IPS DF 4.7 (cell line): ENCODE measurements around the gene FRMD4A.

Experiments
- DNase-seq: peaks from one replicate; pipeline ENCODE4 v3.0.0-alpha.2; 2013; ENCODE audit warnings: low spot score; ENCODE audit errors: extremely low read depth

The FRMD4A gene

DNA sequence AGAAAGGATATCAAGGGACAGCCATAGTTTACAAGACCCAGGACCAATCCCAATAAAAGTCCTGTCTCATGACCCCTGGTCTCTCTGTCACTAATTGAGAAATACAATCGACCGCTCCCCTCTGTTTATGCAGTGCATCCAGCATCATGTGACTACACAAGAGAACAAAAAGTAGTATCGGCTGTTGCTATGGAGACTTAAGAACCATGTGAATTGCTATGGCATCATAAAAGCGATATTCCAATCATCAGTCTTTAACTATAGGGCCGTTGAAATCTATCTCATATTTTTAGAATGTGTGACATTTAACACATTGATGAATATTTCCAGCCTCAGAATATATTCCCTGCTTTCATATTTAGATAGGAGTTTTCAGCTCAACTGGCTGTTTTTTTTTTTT, 139.3 kb downstream of the FRMD4A start:
- DNase-seq: no peak

DNA sequence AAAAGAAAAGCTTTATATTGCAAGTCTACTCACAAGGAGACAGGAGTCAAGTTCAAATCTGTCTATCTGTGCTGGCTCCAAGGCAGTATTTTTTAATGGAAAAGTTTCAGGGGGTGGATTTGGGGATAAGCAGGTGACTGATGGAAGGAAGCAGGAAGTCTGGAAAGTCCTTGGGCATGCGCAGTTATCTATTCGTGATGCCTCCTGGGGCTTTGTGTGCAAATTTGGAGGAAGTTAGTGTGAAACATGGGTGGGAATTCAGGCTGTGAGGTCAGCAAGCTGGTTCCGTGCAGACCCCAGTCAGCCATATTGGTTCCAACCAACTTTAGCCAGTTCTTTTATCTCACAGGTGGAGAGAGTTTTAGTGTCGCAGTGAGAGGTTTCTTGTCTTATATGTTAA, 140.0 kb downstream of the FRMD4A start:
- DNase-seq: no peak

DNA sequence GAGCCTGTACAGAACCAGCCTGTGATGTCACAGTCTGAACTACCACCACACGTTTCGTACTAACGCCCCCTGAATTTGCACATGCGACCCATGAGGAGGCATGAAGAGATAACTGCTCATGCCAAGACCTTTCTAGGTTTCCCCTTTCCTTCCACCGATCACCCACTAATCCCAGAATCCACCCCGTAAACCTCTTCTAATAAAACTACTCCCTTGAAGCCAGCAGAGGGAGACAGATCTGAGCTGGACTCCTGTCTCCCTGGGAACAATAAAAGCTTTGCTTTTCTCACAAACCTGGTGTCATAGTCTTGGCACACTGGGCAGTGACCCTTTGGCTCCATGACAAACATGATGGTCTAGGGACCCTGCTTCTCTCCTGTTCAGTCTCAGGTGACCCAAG, 144.5 kb downstream of the FRMD4A start:
- DNase-seq: no peak

DNA sequence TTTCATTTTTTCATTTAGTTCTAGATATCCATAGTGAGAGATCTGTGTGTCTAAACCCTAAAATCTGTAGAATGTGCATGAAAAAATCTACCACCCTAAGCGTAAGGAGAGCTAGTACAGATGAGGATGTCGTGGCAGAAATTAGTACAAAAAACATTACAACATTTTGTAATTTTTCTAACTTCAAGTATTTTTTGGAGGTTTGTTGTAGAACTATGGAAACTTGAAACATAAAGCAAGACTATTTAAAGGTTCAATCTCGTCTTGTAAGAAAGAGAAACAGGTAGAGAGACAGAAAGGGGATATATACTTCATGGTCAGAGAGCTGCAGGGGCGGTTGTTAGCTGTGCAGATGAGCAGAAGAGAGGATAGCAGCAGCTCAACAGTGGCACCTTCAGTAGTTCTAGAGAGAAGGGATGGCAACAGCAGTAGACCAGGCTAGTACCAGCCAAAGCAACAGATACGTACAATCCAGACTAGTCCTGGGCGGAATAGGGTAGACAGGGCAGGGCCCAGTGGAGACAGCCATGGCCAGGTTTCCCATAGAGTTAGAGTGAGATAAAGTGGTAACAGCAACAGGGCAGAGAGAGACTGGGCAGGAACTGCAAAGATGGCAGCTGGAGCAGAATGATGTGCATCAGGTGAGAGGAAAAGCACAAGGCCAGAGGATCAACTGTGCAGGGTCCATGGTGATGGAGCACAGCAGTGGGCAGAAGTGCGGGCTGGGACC, 145.2 kb downstream of the FRMD4A start:
- DNase-seq: peak; percentile 90

DNA sequence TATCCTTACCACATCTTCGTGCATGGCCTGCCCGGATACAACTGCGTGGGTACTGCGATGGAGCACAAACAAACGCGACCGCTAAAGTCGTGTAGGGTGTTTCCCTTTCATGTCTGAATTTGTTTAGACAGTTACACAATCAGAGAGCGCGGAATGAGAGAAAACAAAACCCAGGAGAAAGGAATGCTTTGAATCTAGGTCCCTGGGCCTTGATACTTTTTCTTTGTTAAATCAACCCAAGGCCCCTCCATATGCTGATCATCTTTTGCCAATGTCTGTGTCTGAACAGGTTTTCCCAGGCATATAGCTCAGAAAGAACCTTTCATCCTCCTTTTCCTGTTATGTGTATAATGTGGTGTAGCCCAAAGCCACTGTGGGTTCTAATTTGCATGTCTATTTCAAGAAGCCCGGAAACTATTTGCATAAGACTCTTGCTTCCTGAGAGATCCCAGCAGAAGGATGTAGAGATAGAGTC, 145.8 kb downstream of the FRMD4A start:
- no peak for DNase-seq

DNA sequence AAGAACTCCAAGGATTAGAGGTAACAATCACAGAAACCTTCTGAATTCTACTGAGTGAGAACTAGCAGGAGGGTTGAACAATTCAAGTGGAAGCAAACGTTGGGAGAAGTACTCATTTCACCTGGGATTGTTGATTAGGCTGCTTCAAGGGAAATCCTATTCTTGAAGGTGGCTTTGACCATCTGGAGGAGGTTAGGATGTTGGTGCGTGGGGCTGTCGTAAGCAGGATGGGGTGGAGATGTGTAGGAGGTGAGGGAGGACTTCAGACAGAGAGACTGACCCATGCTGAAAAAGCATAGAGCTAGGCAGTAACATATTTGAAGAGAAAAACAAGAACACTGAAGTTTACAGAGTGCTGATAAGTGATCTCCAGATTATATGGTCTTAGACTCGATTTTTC, 147.9 kb downstream of the FRMD4A start:
- no peak for DNase-seq

DNA sequence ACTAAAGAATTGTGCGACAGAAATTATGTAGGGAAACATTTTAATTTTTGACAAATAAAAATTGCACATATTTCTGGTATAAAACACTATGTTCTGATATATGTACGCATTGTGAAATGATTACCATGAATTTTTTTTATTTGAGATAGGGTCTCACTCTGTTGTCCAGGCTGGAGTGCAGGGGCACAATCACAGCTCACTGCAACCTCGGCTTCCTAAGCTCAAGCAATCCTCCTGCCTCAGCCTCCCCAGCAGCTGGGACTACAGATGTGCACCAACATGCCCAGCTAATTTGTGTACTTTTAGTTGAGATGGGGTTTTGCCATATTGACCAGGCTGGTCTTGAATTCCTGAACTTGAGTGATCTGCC, 149.2 kb downstream of the FRMD4A start:
- DNase-seq: no peak

DNA sequence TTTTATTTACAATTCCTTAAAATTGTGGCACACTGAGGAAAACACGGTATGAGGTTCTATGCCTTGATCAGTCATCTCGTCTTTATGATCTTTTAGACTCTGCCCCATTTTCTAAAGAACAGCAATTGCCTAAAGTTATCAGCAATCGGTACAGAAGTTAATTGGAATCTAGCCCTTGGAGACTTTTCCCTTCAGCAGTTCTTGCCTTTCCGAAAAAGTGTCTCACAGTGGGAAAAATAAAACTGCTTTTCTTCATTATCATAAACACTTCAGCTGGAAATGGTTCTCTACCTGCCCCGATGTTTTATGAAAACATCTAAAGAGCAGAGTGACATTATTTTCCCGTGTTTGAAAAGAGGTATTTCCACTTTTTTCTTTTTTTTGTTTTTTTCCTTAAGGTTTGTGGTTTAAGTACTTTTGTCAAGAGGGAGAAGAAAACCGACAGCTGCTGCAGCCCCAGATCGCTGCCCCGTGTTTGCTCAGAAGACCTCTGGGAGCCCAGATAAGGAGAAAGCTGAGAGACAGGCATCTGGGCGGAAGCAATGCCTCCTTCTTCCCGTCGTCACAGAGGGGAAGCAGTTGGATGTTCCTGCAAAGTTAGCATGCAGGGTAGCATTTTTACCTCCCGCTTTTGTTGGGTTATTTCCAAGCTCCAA, 149.7 kb downstream of the FRMD4A start:
- DNase-seq: no peak

DNA sequence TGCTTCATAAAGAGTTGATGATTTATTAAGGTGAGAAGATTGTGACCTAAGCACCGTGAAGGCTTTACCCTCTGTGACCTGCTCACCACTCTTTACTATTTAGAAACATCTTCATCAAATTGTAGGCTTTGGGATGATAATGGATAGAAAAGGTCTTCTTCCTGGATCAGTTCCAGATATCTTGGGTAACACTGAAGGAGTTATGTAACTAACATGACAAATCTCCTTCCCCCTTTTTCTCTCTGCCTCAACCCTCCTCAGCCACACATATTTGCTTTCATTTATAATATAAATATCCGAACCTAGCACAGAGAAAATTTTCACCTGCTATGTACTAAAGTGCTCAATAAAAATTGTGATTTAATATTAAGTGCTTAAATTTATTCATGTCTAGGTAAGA, 151.5 kb downstream of the FRMD4A start:
- DNase-seq: no peak

DNA sequence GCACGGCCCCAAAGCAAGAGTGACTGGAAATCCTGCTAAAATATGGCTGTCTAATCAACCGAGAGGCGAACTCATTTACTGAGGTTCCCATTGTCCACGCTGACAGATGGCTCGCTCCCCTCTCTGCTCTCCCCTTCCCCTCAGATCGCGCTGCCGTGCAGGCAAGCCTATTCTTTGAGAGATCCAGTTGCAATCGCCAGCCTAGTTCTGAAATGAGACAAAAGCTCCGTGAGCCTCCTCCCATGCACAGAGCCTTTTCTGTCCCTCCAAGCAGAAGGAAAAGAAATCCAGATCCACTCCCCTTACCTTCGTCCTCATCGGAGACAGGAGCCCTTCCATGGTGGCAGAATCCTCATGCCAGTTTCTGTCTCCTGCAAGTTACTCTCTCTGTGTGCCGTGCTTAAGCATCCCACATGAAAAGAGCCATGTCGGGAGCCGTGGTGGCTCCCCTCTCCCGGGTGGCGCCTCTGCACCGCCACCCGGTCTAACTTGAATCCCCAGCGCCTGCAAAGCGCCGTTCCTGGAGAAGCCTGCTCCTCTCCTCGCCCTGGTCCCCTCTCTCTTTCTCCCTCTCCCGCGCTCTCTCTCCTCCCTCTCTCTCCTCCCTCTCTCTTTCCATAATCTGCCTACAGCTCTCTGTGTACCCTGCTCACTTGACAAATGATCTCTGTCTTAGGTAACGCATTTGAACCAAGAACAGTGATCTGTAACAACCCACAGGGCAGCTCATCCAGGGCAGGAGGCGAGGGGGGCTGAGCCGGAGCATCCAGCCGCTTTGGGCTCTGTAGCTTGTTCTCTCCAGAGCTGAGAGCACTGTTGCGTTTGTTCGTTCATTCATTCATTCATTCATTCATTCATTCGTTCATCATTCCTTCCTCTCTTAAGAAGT, 156.8 kb downstream of the FRMD4A start:
- no peak for DNase-seq

DNA sequence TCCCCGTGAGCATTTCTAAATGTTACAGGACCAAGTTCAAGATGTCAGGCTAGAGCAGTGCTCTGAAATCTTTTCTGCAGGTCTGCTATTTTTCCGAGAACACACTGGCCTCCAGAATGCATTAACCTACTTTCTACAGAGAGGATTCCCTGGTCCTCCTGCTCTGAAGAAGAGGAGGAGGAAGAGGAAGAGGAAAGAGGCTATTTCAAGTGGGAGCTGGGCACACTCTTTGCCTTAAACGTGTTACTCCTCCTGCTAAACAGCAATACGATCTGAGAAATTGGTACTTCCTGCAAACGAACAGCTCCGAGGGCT, 157.4 kb downstream of the FRMD4A start:
- DNase-seq: no peak

DNA sequence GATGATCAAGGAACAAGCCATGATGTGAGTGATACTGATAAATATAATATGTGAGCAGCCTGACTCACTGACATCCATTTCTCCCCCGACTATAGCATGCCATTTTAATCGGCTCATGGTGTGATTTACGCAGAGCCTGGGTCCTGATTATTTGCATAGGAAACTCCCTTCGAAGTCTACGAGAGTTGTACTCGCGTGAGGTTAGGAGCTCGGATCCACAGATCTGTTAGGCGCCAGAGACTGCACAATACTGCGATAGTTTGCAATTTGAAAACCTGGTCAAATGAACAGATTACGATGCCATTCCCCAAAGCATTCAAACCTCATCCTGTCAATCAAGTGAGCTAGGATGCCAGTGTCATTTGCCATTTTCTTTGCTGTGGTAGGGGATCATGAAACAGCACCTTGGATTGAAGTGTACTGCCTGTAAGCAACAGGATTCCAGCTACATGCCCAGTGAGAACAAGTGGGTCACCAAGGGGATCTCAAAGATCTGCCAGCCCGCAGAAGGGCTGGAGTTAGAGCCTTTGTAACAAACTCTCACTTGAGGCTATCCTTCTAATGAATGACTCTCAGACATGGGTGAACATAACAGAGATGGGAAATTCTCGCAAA, 158.3 kb downstream of the FRMD4A start:
- DNase-seq: no peak

DNA sequence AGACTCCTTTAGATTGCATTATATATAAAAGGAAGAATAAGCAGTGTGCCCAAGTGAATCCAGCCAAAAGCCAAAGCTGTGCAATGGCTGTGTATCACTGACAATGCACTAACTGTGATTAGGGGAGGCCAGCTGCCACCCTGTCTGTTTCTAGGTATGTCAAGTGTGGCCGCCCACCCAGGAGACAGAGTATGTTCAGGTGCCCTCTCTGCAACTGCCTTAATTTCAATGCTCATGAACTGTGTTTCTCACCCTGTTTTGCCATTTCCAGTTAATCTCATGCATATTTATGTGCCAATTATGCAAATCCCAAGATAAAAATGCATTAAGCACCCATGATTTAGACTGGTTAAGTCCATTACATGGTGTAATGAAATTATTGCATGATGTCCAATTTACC, 159.4 kb downstream of the FRMD4A start:
- DNase-seq: no peak

DNA sequence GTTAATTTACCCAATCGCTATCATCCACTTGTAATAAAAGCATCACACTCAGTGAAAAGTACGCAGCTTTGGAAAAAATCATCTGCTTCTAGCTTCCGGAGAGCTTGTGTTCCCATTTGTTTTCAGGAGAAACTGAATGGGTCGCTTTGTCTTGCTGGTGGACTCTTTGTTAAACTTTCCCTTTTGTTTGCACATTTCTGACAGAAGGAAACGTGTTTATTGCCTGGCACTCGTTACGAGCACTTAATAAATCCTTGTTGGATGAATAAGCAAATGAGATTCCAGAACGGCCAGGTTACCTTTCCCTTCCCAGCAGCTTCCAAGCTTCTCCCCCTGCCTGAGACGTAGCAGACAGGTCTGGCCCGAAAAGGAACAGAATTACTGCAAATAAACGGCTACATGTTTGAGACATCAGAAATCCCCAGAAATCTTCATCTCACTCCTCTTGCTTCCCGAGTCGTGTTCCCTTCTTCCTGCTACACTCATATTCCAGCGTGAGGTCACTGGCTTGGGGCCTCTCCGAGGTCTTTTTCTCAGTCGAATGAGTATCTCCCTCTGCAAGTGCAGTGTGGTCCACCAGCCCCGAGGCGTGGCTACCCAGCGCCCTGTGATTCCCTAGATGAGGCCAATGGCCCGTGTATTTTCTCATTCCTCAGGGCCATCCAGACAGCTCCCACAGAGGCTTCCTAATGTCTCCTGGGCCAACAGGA, 167.2 kb downstream of the FRMD4A start:
- no peak for DNase-seq

DNA sequence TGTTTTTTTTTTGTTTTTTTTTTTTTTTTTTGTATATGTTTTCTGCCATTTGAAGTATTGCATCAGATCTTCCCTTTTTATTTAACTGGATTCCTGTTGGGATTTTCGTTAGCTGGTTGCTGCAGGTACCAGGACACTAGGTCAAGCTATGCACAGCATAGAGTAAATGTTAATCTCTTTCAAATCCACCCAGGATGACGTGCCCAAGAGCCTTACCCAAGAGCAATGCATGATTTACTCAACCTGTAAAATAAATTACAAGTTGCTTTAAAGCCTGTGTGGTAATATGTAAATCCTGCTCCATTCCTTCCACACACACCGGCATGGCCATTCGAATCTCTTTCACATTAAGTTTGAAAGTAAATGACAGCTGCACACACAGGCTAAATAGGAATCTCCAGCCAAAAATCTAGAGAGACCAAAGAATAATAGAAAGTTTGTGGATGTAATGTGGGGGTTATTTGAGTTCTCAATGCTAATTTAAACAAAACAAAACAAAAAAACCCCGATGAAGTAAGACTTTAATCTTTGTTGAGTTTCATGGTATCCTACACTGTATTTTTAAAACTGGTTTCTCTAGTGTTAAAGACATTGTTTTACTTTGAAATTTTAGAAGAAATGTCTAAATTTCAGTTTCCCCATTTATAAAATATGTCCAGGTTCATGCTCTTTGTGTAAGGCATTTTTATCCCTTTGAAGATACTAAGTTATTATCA, 167.9 kb downstream of the FRMD4A start:
- DNase-seq: no peak

DNA sequence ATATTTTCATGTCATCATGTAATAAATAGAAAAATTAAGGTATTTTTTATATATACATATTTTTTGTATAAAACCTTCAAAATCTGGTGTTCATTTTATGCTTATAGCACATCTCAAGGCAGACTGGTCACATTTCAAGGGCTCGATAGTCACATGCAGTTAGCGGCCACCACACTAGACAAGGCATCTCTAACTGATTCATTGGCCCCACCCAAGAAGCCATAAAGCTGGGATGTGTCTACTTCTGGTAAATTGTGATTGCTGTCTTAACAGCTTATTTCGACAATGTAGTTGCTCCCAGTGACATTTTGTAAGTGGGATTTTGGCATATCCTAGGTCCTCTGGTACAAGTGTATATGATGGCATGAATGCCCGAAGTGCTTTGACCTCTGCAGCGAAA, 168.7 kb downstream of the FRMD4A start:
- no peak for DNase-seq

DNA sequence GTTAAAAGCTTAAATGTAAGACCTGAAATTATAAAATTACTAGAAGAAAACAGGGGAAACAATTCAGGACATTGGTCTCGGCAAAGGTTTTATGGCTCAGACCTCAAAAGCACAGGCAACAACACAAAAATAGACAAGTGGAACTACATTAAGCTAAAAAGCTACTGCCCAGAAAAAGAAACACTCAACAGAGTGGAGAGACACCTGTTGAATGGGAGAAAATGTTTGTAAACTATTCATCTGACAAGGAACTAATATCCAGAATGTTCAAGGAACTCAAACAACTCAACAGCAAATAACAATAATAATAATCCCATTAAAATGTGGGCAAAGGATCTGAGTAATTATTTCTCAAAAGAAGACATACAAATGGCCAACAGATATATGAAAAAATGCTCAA, 170.4 kb downstream of the FRMD4A start:
- DNase-seq: no peak

DNA sequence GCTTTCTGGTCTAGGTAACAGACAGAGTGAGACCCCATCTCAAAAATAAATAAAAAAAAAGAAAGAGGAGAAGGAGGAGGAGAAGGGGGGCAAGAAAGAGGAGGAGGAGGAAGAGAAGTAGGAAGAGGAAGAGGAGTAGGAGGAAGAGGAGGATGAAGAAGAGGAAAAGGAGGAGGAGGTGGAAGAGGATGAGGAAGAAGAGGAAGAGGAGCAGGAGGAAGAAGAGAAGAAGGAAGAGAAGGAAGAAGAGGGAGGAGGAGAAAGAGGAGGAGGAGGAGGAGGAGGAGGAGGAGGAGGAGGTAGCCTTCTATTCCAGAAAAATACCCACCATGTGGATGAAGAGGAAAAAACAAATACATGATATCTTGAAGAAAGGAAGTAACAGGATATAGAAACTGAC, 172.1 kb downstream of the FRMD4A start:
- no peak for DNase-seq

DNA sequence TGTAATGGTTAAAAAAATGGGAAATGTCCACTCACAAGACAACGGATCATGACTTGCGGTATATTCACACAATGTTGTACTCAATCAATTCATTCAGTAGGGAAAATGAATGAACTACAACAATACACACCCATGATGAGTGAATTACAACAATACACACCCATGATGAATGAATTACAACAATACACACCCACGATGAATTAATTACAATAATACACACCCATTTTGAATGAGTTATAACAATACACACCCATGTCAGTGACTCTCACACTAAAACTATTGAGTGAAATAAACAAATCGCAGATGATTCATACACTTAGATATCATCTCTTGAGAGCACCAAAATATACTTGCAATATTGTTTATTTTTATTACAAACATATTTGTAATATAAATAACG, 174.6 kb downstream of the FRMD4A start:
- DNase-seq: no peak

DNA sequence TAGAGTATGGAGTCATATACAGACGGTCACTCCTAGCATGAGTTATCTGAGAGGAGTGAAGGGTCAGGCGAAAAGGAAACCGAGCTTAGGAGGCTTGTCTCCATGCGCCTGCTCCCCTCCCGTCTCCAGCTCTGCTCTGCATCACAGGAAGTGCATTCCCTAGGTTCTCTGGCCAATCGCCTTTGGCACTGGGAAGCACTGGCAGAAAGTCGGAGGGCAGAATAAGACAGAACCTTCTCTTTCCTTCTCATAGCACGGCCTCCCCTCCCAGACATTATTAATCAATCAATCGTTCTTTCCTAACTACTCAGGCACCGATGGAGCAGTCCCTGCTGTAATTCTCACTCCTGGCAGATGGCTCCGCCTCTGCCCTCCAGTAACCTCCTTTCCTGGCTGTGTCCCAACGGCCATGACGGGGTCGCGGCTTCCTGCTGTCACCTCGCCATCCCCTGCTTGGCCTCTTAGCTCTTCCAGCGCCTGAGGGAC, 177.1 kb downstream of the FRMD4A start:
- no peak for DNase-seq

DNA sequence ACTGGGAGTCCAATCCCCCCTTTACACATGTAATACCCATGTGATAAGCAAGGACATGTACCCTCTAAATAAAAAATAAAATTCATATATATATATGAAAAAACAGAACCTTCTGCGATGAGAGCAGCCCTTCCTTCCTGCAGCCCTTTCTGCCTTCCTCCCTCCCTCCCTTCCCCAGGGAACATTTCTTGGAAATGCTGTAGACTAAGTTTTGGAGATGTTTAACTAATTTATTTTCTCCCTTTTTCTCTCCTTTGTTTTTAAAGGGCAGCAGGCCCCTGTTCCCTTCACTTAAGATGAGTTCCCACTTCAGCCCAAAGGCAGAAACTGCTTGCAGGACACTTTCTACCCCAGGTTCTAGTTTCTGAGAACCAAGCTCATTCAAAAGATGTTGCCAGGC, 179.2 kb downstream of the FRMD4A start:
- DNase-seq: no peak
